ENCODE data around the gene PRKACA.

- no peak for TF ChIP-seq CTCF (IDR thresholded peaks at IDR 0.05; ENCODE audit: insufficient read depth, low read length)
- TF ChIP-seq REST (IDR thresholded peaks at IDR 0.05; ENCODE audit: insufficient replicate concordance, low read depth): peak; percentile 22
- TF ChIP-seq POLR2AphosphoS5 (IDR thresholded peaks at IDR 0.05; ENCODE audit: low read depth): peak; percentile 68
- no peak for TF ChIP-seq SPI1 (IDR thresholded peaks at IDR 0.05; ENCODE audit: borderline replicate concordance, low read depth)
These were observed 846 bp upstream of the PRKACA start for GRCh38 chr19:14118165-14119051.

Data from HL-60 (cell line).